Liver (tissue), 3 donors: ENCODE results near the gene GPR173.

ENCODE experiments used
- CTCF ChIP-seq: fragments of 150-350 bp; IDR thresholded peaks from 2 replicates; pipeline ENCODE4 v1.5.1; 2017; ENCODE audit warnings: improper control_type of control experiment, low read depth, low read length; ENCODE audit not compliant: missing input control
- GABPA ChIP-seq, 2 donors: IDR thresholded peaks in 1 of 2; conservative IDR thresholded peaks in 1 of 2; 2 replicates each; pipeline ENCODE4 v1.6.1; 2016; ENCODE audit warnings: antibody characterized with exemption in 2 of 2, mild to moderate bottlenecking in 1 of 2, moderate library complexity in 1 of 2
- REST ChIP-seq: IDR thresholded peaks from 2 replicates; pipeline ENCODE4 v1.6.1; 2016; ENCODE audit warnings: antibody characterized with exemption, mild to moderate bottlenecking
- donor health status: healthy.
- donor health status: healthy.

- TF ChIP-seq GABPA (IDR thresholded peaks at IDR 0.05 in 1 of 2, conservative IDR thresholded peaks at IDR 0.05 in 1 of 2), result no peak
- no peak for TF ChIP-seq CTCF
- no peak for TF ChIP-seq REST
Observed at GRCh38 chrX:53114864-53115549, 66.4 kb downstream of the GPR173 start.
